Measurements from ENCODE around the gene TRAPPC3. TPM values are rescaled to one million over a fixed set of nuclear protein-coding genes. Genes with fewer than 3 reads are reported as not detected.
A peak's percentile ranks its signal among the peaks of the same experiment; 100 is the strongest.

TRAPPC3 gene
- total RNA-seq, 4 donors from 2014 or later = 101 to 156 (median 148) TPM

DNA sequence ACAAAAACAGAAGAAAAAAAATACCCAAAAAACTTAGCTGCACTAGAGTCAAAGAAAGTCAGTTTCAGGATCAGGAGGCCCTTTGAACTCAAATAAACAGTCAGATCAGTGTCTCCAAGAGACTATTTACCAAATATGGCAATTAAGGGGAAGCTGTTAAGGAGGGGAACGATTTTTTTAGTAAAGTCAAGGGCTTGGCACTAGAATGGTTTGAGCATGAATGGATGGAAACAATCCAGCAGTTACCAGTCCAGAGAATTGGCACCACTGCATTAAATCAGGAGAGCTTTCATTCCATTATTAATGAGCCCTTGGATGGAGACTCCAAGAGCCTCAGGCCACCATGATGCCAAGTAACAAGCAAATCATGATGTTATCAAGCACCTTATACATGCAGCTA, 7.2 kb downstream of the TRAPPC3 start:
- intact Hi-C loops (cut with DNase I) = no loop called here

GRCh38 chr1:36139521-36139920, 9.8 kb downstream of the TRAPPC3 start:
- Histone ChIP-seq H3K4me3 (replicated peaks in 1 of 3) (no peak overlapping the region), H3K27ac (peak overlapping the region; percentile 85 to 93 (median 86)), H3K27me3 (no peaks in the 10 kb centered on the region), H3K9me3 (no peaks in the 10 kb centered on the region), H3K36me3 (peaks cover 13 to 16% of the 10 kb centered on the region in 2 donors), H3K4me1 (peaks cover 40 to 69% of the 10 kb centered on the region in 2 donors)
- WGBS, 2 donors = 85 to 92% methylated on average over 5 of the region's 5 CpGs
- DNase-seq = no peak
- intact Hi-C loops (cut with DNase I) = loop anchor here (5.0 kb wide), 1 partner anchor 42 kb away; no protein-coding TSS in a partner anchor
- TF ChIP-seq POLR2A (IDR thresholded peaks at IDR 0.05) = no peak
- TF ChIP-seq, protein P1, sequence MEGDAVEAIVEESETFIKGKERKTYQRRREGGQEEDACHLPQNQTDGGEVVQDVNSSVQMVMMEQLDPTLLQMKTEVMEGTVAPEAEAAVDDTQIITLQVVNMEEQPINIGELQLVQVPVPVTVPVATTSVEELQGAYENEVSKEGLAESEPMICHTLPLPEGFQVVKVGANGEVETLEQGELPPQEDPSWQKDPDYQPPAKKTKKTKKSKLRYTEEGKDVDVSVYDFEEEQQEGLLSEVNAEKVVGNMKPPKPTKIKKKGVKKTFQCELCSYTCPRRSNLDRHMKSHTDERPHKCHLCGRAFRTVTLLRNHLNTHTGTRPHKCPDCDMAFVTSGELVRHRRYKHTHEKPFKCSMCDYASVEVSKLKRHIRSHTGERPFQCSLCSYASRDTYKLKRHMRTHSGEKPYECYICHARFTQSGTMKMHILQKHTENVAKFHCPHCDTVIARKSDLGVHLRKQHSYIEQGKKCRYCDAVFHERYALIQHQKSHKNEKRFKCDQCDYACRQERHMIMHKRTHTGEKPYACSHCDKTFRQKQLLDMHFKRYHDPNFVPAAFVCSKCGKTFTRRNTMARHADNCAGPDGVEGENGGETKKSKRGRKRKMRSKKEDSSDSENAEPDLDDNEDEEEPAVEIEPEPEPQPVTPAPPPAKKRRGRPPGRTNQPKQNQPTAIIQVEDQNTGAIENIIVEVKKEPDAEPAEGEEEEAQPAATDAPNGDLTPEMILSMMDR (IDR thresholded peaks at IDR 0.05) = no peak

More for the DNA sequence above, 7.2 kb downstream of the TRAPPC3 start:
- H3K4me3 ChIP-seq (replicated peaks in 1 of 3) = no peak overlapping the region
- peaks cover 11 to 16% of the 10 kb centered on the region in 2 donors for H3K36me3 ChIP-seq
- peak overlapping the region; percentile 86 to 96 (median 93) for H3K27ac ChIP-seq
- peaks cover 30 to 52% of the 10 kb centered on the region in 2 donors for H3K4me1 ChIP-seq
- 6 to 9% methylated on average over 1 of the region's 1 CpG for WGBS, 2 donors
- DNase-seq = peak; percentile 47 to 49
- TF ChIP-seq, protein P1 (IDR thresholded peaks at IDR 0.05) = no peak
- TF ChIP-seq POLR2A (IDR thresholded peaks at IDR 0.05) = peak in 1 of 2 donors; percentile 34
- H3K27me3 ChIP-seq = no peaks in the 10 kb centered on the region
- H3K9me3 ChIP-seq = no peaks in the 10 kb centered on the region

- peaks cover 13 to 16% of the 10 kb centered on the region in 2 donors for H3K36me3 ChIP-seq
- no peaks in the 10 kb centered on the region for H3K27me3 ChIP-seq
- no peak overlapping the region for H3K4me3 ChIP-seq (replicated peaks in 1 of 3)
- H3K9me3 ChIP-seq = no peaks in the 10 kb centered on the region
- peak overlapping the region in 2 of 3 donors; percentile 8 to 67 for H3K27ac ChIP-seq
- H3K4me1 ChIP-seq = peaks cover 29 to 57% of the 10 kb centered on the region in 2 donors
- WGBS, 2 donors = 92% methylated on average over 3 of the region's 3 CpGs
- TF ChIP-seq, protein P1 (IDR thresholded peaks at IDR 0.05) = no peak
- no peak for TF ChIP-seq POLR2A (IDR thresholded peaks at IDR 0.05)
- intact Hi-C loops (cut with DNase I) = loop anchor here (5.0 kb wide), 1 partner anchor 40 kb away; no protein-coding TSS in a partner anchor
- no peak for DNase-seq
These were observed 11.5 kb downstream of the TRAPPC3 start for GRCh38 chr1:36137776-36138175.

GRCh38 chr1:36137226-36137625, 12.1 kb downstream of the TRAPPC3 start:
- no peak overlapping the region for H3K4me3 ChIP-seq (replicated peaks in 1 of 3)
- H3K27ac ChIP-seq = peak overlapping the region; percentile 41 to 67 (median 56)
- DNase-seq = no peak
- H3K36me3 ChIP-seq = peaks cover 13 to 16% of the 10 kb centered on the region in 2 donors
- intact Hi-C loops (cut with DNase I) = loop anchor here (5.0 kb wide), 1 partner anchor 40 kb away; no protein-coding TSS in a partner anchor
- H3K27me3 ChIP-seq = no peaks in the 10 kb centered on the region
- H3K9me3 ChIP-seq = no peaks in the 10 kb centered on the region
- TF ChIP-seq POLR2A (IDR thresholded peaks at IDR 0.05) = no peak
- TF ChIP-seq, protein P1 (IDR thresholded peaks at IDR 0.05) = no peak
- WGBS, 2 donors = 77 to 78% methylated on average over 5 of the region's 5 CpGs
- H3K4me1 ChIP-seq = peaks cover 24 to 51% of the 10 kb centered on the region in 2 donors

DNA sequence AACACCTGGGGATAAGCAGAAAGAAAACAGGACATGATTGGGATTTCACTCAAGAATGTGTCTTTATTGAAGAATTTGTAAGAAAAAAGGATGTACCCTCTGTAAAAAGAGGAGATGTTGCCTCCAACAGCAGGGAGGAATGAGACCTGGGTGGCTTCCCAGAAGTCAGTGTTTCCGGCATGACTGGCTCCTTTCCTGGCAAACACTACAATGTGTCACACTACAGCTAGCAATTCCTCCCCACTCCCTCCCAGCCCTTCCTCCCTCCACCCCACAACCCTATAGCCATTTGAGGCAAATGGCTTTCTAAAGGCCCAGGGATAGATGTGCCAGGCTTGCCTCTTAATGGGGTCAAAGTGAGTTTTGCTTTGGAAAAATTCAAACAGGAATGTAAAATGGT, 12.8 kb downstream of the TRAPPC3 start:
- peak; percentile 58 to 67 for DNase-seq
- H3K4me1 ChIP-seq = peaks cover 24 to 47% of the 10 kb centered on the region in 2 donors
- intact Hi-C loops (cut with DNase I) = loop anchor here (5.0 kb wide), 1 partner anchor 39 kb away; no protein-coding TSS in a partner anchor
- no peaks in the 10 kb centered on the region for H3K27me3 ChIP-seq
- H3K4me3 ChIP-seq (replicated peaks in 1 of 3) = no peak overlapping the region
- TF ChIP-seq, protein P1 (IDR thresholded peaks at IDR 0.05) = no peak
- WGBS, 2 donors = 18 to 31% methylated on average over 1 of the region's 1 CpG
- H3K27ac ChIP-seq = peak overlapping the region; percentile 41 to 67 (median 56)
- peaks cover 13 to 16% of the 10 kb centered on the region in 2 donors for H3K36me3 ChIP-seq
- no peaks in the 10 kb centered on the region for H3K9me3 ChIP-seq
